IMR-90 (cell line): ENCODE results near the gene ELMO1. TPM values are rescaled to one million over a fixed set of nuclear protein-coding genes. Genes with fewer than 3 reads are reported as not detected.

Source experiments
- ATAC-seq: fragments of 200-7000 bp; cut with Tn5 transposase; 2 replicates; pipeline ENCODE4 v1.9.1; 2020; ENCODE audit warnings: low read depth, mild to moderate bottlenecking, moderate library complexity
- BruUV-seq: library from RNA; stranded (reverse); fragments of 400-500 nt; replicated peaks from 2 replicates; lab custom pipeline; 2021; lab: Mats Ljungman, UMichigan
- CTCF ChIA-PET: fragments of 300-600 bp; formaldehyde crosslinking; extraction: SDS; loops from one replicate; lab custom pipeline; 2021; ENCODE audit warnings: antibody characterized with exemption; lab: Yijun Ruan, JAX
- POLR2A ChIA-PET: fragments of 300-600 bp; sonication (Branson Sonifier 250); formaldehyde crosslinking; loops from one replicate; lab custom pipeline; 2022; ENCODE audit warnings: antibody characterized with exemption; ENCODE audit not compliant: unreplicated experiment; lab: Charles Lee
- DNase-seq: peaks from one replicate; pipeline ENCODE4 v3.0.0; 2013
- H2AFZ ChIP-seq: replicated peaks from 2 replicates; pipeline ENCODE3; 2013; ENCODE audit warnings: low read length, mild to moderate bottlenecking; ENCODE audit not compliant: poor library complexity
- H2AK5ac ChIP-seq: 2 replicates; pipeline ENCODE4 v1.6.1; 2013; ENCODE audit warnings: low read depth, low read length, inconsistent platforms
- H2AK9ac ChIP-seq: replicated peaks from 2 replicates; pipeline ENCODE3; 2013; ENCODE audit warnings: mild to moderate bottlenecking, low read depth, low read length, moderate library complexity; ENCODE audit not compliant: poor library complexity
- H2BK120ac ChIP-seq: 2 replicates; pipeline ENCODE4 v1.6.1; 2013; ENCODE audit warnings: low read depth, low read length, inconsistent platforms
- H2BK15ac ChIP-seq: 3 replicates; pipeline ENCODE4 v1.6.1; 2013; ENCODE audit warnings: low read depth, low read length, inconsistent platforms
- H2BK20ac ChIP-seq: 2 replicates; pipeline ENCODE4 v1.6.1; 2013; ENCODE audit warnings: low read depth, mild to moderate bottlenecking, inconsistent platforms, low read length, moderate library complexity
- H2BK5ac ChIP-seq: 2 replicates; pipeline ENCODE4 v1.6.1; 2013; ENCODE audit warnings: mild to moderate bottlenecking, low read depth, low read length, inconsistent platforms; ENCODE audit not compliant: poor library complexity, severe bottlenecking
- H3K14ac ChIP-seq: replicated peaks from 2 replicates; pipeline ENCODE4 v1.6.1; 2013; ENCODE audit warnings: low read depth, low read length, inconsistent platforms
- H3K18ac ChIP-seq: 2 replicates; pipeline ENCODE4 v1.6.1; 2013; ENCODE audit warnings: low read depth, low read length, control low read depth
- H3K23ac ChIP-seq: 2 replicates; pipeline ENCODE4 v1.6.1; 2013; ENCODE audit warnings: low read depth, low read length, inconsistent platforms
- H3K27ac ChIP-seq: 2 replicates; pipeline ENCODE4 v1.5.1; 2013; ENCODE audit warnings: mild to moderate bottlenecking, control low read depth, low read length; ENCODE audit not compliant: insufficient read depth
- H3K27me3 ChIP-seq: 2 replicates; pipeline ENCODE4 v1.6.1; 2013; ENCODE audit warnings: low read length; ENCODE audit not compliant: control insufficient read depth, insufficient read depth
- H3K36me3 ChIP-seq: 2 replicates; pipeline ENCODE4 v1.6.1; 2013; ENCODE audit warnings: low read length, mixed read lengths; ENCODE audit not compliant: control insufficient read depth, insufficient read depth
- H3K4ac ChIP-seq: 2 replicates; pipeline ENCODE4 v1.6.1; 2013; ENCODE audit warnings: low read depth, low read length, inconsistent platforms
- H3K4me1 ChIP-seq: 2 replicates; pipeline ENCODE4 v1.6.1; 2013; ENCODE audit warnings: low read length, mixed read lengths; ENCODE audit not compliant: control insufficient read depth, insufficient read depth
- H3K4me2 ChIP-seq: 2 replicates; pipeline ENCODE4 v1.6.1; 2013; ENCODE audit warnings: low read depth, mild to moderate bottlenecking, control low read depth, low read length, moderate library complexity
- H3K4me3 ChIP-seq: 2 replicates; pipeline ENCODE4 v1.5.1; 2013; ENCODE audit warnings: low read depth, mild to moderate bottlenecking, control low read depth, low read length, moderate library complexity; ENCODE audit not compliant: insufficient read depth
- H3K56ac ChIP-seq: 2 replicates; pipeline ENCODE4 v1.6.1; 2013; ENCODE audit warnings: low read length, inconsistent platforms; ENCODE audit not compliant: insufficient read depth; ENCODE audit errors: extremely low read depth
- H3K79me1 ChIP-seq, 2 experiments: 2 replicates each; pipeline ENCODE4 v1.6.1; 2013; ENCODE audit warnings: low read length in 2 of 2, inconsistent platforms in 1 of 2, low read depth in 1 of 2
- H3K9ac ChIP-seq: 2 replicates; pipeline ENCODE4 v1.6.1; 2013; ENCODE audit warnings: low read depth, low read length, control low read depth
- H3K9me1 ChIP-seq: 2 replicates; pipeline ENCODE4 v1.6.1; 2013; ENCODE audit warnings: low read length, inconsistent platforms; ENCODE audit not compliant: insufficient read depth
- H3K9me3 ChIP-seq: 2 replicates; pipeline ENCODE4 v1.6.1; 2013; ENCODE audit warnings: low read length; ENCODE audit not compliant: control insufficient read depth, insufficient read depth
- H4K20me1 ChIP-seq: 2 replicates; pipeline ENCODE4 v1.6.1; 2013; ENCODE audit warnings: low read length, inconsistent platforms; ENCODE audit not compliant: insufficient read depth
- H4K5ac ChIP-seq: 2 replicates; pipeline ENCODE4 v1.6.1; 2013; ENCODE audit warnings: mild to moderate bottlenecking, low read depth, low read length, control low read depth
- H4K8ac ChIP-seq, 2 experiments: 2 replicates each; pipeline ENCODE4 v1.6.1; 2013; ENCODE audit warnings: low read depth in 2 of 2, low read length in 2 of 2, control low read depth in 1 of 2, inconsistent platforms in 1 of 2
- H4K91ac ChIP-seq: 2 replicates; pipeline ENCODE4 v1.6.1; 2013; ENCODE audit warnings: low read depth, low read length, inconsistent platforms; ENCODE audit not compliant: insufficient read depth
- BHLHE40 ChIP-seq: fragments of 150-350 bp; IDR thresholded peaks from 2 replicates; pipeline ENCODE4 v1.6.1; 2016; ENCODE audit warnings: mild to moderate bottlenecking, low read depth, low read length
- CHD1 ChIP-seq: IDR thresholded peaks from 2 replicates; pipeline ENCODE4 v1.6.1; 2012; ENCODE audit warnings: low read depth, low read length, improper control_type of control experiment
- ELK1 ChIP-seq: fragments of 150-350 bp; IDR thresholded peaks from 2 replicates; pipeline ENCODE4 v1.6.1; 2016; ENCODE audit warnings: low read depth, mild to moderate bottlenecking, low read length, moderate library complexity, borderline replicate concordance
- FOS ChIP-seq: fragments of 150-350 bp; IDR thresholded peaks from 2 replicates; pipeline ENCODE4 v1.6.1; 2016; ENCODE audit warnings: low read depth, low read length
- MAFK ChIP-seq: IDR thresholded peaks from 2 replicates; pipeline ENCODE4 v1.6.1; 2012; ENCODE audit warnings: low read depth, low read length, improper control_type of control experiment
- MAZ ChIP-seq: IDR thresholded peaks from 2 replicates; pipeline ENCODE4 v1.6.1; 2012; ENCODE audit warnings: low read depth, mild to moderate bottlenecking, low read length, improper control_type of control experiment, moderate library complexity, borderline replicate concordance
- POLR2A ChIP-seq: IDR thresholded peaks from 2 replicates; pipeline ENCODE4 v1.6.1; 2012; ENCODE audit warnings: mild to moderate bottlenecking, low read depth, low read length
- RFX5 ChIP-seq: IDR thresholded peaks from 2 replicates; pipeline ENCODE4 v1.8.0; 2012; ENCODE audit warnings: low read depth, mild to moderate bottlenecking, low read length, moderate library complexity
- WGBS, 2 experiments: methylation state at CpG; one replicate each; pipeline versions ENCODE4 v1.1.5 to v1.1.7; 2013; ENCODE audit warnings: missing lambda C conversion rate in 2 of 2; ENCODE audit not compliant: insufficient read length in 1 of 2; ENCODE audit errors: extremely low coverage in 2 of 2; 5-methylcytosine and 5-hydroxymethylcytosine counted together
- dilution Hi-C: fragments of 300-500 bp; cut with HindIII; formaldehyde crosslinking; loops from one replicate; pipeline ENCODE4 v1.14.3; 2018; ENCODE audit warnings: low sequenced_read_pairs; ENCODE audit not compliant: unreplicated experiment
- in situ Hi-C: fragments of 300-500 bp; cut with MboI; formaldehyde crosslinking; loops from 3 replicates; pipeline ENCODE4 v1.14.3; 2019; ENCODE audit warnings: low sequenced_read_pairs, inconsistent platforms, mixed read lengths
- intact Hi-C: fragments of 100-400 bp; cut with micrococcal nuclease; formaldehyde crosslinking; loops from 2 replicates; pipeline ENCODE4 v1.10.0; 2022
- polyA plus RNA-seq, 3 experiments: library from polyadenylated mRNA; depleted of rRNA; stranded (reverse); fragments of >200 nt; gene quantifications; 2 replicates each; pipeline ENCODE4 v1.2.3, GENCODE V29; 2012; ENCODE audit warnings: low replicate concordance in 1 of 3
- total RNA-seq: library from RNA; depleted of rRNA; stranded (reverse); fragments of >200 nt; gene quantifications from 2 replicates; pipeline ENCODE4 v1.2.3, GENCODE V29; 2012

ELMO1 gene
- total and polyA plus RNA-seq, 2 of the 4 experiments (the other 2 are of a cell fraction): 0.03 TPM; not detected in 1

- DNase-seq (no peak), ATAC-seq (no peak)
- TF ChIP-seq CHD1 (no peak), FOS (no peak), RFX5 (no peak), BHLHE40 (no peak), POLR2A (no peak), MAZ (no peak), ELK1 (no peak), MAFK (no peak)
- in situ Hi-C loops (no loop called here), intact Hi-C loops (no loop called here), dilution Hi-C loops (no loop called here)
- Histone ChIP-seq H2AK5ac (no peak overlapping the region), H3K23ac (no peak overlapping the region), H3K79me1 (no peaks in the 10 kb centered on the region), H2BK15ac (no peak overlapping the region), H3K4me3 (no peak overlapping the region), H3K4me1 (no peaks in the 10 kb centered on the region), H3K36me3 (no peaks in the 10 kb centered on the region), H2BK20ac (no peak overlapping the region), H2AFZ (no peak overlapping the region), H4K8ac (no peak overlapping the region), H4K91ac (no peak overlapping the region), H3K4ac (no peak overlapping the region), H3K9me3 (peaks cover 15% of the 10 kb centered on the region), H2BK120ac (no peak overlapping the region), H4K5ac (no peak overlapping the region), H2AK9ac (no peak overlapping the region), H3K27me3 (no peaks in the 10 kb centered on the region), H2BK5ac (no peak overlapping the region), H3K4me2 (no peak overlapping the region), H3K27ac (no peak overlapping the region), H4K20me1 (no peaks in the 10 kb centered on the region), H3K9ac (no peak overlapping the region), H3K56ac (no peak overlapping the region), H3K18ac (no peak overlapping the region), H3K9me1 (no peaks in the 10 kb centered on the region), H3K14ac (no peak overlapping the region)
- ChIA-PET CTCF (no interaction called here), POLR2A (no interaction called here)
- no TSS peak for BruUV-seq
- WGBS, 2 experiments: 67% methylated on average over 1 of the region's 3 CpGs; no CpG with 5 or more reads in 1 of the 2 experiments
Measured at GRCh38 chr7:37367010-37367409, 81.7 kb downstream of the ELMO1 start.
